ENCODE measurements around the gene ENO2.
"Not testable (repeated sequence)": the region's sequence is repeated elsewhere in the genome, so short reads cannot be mapped to it uniquely, and the experiment has no call there.

Gene ENO2

DNA sequence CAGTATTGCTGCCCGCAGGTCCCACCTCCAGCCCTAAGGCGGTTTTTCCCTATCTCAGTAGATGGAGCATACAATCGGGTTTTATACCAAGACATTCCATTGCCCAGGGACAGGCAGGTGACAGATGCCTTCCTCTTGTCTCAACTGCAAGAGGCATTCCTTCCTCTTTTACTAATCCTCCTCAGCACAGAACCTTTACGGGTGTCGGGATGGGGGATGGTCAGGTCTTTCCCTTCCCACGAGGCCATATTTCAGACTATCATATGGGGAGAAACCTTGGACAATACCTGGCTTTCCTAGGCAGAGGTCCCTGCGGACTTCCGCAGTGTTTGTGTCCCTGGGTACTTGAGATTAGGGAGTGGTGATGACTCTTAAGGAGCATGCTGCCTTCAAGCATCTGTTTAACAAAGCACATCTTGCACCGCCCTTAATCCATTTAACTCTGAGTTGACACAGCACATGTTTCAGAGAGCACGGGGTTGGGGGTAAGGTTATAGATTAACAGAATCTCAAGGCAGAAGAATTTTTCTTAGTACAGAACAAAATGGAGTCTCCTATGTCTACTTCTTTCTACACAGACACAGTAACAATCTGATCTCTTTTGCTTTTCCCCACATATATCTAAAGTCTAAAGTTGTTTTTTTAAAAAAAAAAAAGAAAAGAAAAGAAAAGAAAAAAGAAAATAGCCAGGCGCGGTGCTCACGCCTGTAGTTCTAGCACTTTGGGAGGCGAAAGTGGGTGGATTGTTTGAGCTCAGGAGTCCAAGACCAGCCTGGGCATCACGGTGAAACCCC lies 28.0 kb upstream of the ENO2 start:
- not testable (repeated sequence) for DNase-seq

DNA sequence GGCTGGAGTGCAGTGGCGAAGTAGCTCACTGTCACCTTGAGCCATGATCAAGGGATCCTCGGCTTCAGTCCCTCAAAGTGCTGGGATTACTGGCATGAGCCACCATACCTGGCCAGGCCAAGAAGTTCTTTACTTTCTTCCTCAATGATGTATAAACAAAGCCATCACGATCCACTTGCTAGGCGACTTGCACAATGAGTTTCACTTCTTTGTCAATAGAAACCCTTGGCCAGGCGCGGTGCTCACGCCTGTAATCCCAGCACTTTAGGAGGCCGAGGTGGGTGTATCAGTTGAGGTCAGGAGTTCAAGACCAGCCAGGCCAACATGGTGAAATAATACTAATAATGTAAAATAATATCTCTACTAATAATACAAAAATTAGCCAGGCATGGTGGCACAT lies 26.9 kb upstream of the ENO2 start:
- DNase-seq: no peak

DNA sequence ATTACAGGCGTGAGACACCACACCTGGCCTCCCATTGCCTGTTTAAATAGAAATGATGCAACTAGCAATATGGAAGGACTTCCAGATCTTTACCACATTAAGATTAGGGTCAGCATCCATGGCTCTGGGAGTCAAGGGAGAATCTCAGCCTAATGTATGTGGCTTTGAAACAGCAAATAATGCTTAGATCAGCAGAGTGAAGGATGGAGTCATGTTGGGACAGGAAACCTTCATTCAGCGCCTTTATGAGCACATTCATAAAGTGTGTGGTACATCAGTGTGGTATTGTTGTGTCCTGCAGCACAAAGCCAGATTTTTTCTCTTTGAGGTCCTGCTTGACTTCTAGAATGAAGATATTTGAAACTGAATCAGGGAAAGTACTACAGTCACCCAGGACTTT lies 26.0 kb upstream of the ENO2 start:
- DNase-seq: no peak

DNA sequence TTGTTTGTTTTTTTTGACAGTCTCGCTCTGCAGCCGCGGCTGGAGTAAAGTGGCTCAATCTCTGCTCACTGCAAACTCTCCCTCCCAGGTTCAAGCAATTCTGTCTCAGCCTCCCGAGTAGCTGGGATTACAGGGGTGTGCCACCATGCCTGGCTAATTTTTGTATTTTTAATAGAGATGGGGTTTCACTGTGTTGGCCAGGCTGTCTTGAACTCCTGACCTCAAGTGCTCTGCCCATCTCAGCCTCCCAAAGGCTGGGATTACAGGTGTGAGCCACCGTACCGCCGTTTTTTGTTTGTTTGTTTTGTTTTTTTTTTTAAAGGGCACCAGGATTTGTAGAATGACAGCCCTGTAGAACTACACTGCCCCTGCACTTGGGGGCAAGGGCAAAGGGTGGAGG lies 25.6 kb upstream of the ENO2 start:
- not testable (repeated sequence) for DNase-seq

GRCh38 chr12:6889775-6890573 lies 24.4 kb upstream of the ENO2 start:
- not testable (repeated sequence) for DNase-seq

DNA sequence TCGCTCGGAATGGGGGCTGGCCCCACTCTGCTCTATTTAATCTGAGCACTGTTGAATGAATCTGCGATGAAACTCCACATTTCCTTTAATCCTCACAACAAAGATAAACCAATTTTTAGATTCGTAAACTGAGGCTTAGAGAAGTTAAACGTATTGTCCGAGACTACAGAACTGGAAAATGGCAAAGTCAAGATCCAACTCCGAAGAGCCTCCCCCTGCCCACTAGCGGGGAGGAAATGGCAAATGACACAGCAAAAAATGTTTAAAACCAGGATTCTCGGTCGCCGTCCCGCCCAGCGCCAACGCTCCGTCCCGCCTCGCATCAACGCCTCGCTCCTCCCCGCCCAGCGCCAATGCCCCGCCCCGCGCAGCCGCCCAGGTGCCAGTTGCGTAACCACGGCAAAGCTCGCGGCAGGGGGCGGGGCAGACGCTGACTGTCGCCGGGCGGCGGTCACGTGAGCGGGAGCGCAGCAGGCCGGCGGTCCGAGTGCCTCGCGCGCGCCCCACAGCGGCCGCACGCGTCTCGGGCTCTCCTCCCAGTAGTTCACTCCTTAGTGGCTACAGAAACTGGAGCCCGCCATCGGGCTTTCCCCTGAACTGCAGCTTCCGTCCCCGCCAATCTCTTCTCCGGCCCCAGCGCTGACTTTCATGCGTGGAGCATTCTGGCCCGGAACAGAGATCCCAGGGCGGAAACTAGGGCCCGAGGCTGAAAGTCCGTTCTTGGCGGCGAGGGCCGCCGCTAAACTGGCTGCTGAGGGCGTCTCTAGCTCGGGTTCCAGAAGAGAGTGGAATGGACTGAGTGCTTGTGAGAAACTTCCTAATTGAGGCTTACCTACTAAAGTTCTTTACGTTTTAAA lies 23.4 kb upstream of the ENO2 start:
- peak; percentile 98 for DNase-seq

DNA sequence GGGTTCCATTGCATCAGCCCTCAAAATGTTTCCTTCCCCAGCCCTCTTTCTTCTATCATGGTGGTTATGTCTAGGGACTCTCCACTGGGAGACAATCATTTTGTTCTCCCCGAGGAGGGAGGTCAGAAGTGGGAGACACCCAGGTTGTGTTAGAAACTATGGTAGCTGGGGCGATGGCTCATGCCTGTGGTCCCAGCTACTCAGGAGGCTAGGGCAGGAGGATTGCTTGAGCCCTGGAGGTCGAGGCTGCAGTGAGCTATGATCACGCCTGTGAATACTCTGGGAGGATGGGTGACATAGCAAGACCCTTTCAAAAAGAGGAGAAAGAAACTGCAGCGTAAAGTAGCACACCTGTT lies 22.8 kb upstream of the ENO2 start:
- DNase-seq: no peak

- not testable (repeated sequence) for DNase-seq
Measured at GRCh38 chr12:6892683-6893082, 21.7 kb upstream of the ENO2 start.

- no peak for DNase-seq
Measured at GRCh38 chr12:6894321-6894720, 20.1 kb upstream of the ENO2 start.

DNA sequence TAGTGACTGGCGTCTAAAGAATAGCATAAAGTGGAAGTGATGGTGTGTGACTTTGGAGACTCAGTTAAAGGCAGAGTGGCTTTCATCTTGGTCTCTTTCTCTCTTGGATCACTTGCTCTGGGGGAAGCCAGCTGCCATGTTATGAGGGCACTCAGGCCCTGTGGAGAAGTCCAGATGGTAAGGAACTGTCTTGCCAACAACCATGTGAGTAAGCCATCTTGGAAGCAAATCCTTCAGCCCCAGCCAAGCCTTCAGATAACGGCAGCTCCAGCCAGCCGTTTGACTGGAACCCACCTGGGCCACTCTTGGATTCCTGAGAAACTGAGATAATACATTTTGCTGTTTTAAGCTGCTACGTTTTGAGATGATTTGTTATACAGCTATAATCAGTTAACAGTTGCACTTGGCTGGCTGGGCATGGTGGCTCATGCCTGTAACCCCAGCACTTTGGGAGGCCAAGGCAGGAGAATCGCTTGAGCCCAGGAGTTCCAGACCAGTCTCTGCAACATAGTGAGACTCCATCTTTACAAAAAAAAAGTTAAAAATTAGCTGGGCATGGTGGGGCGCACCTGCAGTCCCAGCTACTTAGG lies 17.4 kb upstream of the ENO2 start:
- DNase-seq: no peak

DNA sequence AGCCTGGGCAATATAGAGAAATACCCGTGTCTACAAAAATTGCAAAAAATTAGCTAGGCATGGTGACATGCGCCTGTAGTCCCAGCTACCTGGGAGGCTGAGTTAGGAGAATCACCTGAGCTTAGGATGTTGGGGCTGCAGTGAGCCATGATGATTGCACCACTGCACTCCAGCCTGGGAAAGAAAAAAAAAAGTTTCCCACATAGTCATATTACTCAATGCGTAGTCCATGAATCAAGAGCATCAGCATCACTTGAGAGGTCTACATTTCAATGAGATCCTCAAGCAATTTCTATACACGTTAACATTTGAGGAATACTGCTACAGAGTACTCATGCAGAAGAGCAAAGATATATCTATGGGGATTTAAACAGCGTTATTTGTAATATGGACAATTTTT lies 15.0 kb upstream of the ENO2 start:
- DNase-seq: no peak

- DNase-seq: no peak
Measured at GRCh38 chr12:6899837-6900519, 14.4 kb upstream of the ENO2 start.

- no peak for DNase-seq
Measured at GRCh38 chr12:6902448-6902847, 11.9 kb upstream of the ENO2 start.

DNA sequence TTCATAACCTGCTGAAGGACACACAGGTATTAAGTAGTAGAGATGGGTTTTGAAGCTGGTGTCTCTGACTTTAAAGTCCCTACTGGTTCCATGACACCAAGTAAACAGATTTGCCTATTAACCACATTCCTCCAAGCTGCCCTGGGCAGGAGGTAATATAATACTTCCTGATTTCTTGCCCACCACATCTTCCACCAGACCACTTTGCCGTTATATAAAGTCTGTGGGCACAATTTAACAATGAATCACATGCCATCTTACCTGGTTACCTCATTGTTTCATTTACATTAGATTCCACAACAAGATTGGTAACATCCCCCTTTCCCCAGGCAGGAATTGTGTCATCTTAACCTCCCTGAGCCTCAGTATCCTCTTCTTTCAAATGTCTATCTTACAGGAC lies 10.7 kb upstream of the ENO2 start:
- no peak for DNase-seq

GRCh38 chr12:6904280-6905276 lies 9.8 kb upstream of the ENO2 start, which contains the start of gene LRRC23:
Gene LRRC23, plus strand, starts transcription at chr12:6904822. Its CDS starts 812 bp downstream, at chr12:6905634.
- peak; percentile 93 for DNase-seq

DNA sequence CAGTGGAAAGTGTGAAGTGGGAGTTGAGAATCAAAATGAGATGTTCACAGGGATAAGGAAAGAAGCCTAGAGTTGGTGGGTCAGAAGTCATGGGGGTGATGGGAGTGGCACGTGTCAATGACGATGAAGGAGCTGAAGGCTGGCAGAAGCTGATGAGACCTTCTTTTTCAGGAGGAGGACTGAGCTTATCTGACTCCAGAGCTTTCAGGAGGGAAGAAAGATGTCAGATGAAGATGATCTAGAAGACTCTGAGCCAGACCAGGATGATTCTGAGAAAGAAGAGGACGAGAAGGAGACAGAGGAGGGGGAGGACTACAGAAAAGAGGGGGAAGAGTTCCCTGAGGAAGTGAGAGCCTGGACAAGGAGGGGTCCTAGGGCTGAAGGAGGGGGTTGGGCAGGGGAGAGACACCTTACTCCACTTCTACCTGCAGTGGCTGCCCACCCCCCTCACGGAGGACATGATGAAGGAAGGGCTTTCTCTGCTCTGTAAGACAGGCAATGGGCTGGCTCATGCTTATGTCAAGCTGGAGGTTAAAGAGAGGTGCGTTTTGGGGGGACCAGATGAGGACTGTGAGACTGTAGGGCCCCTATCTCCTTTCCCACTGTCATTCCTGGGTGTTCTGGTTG lies 8.9 kb upstream of the ENO2 start:
- DNase-seq: no peak

- not testable (repeated sequence) for DNase-seq
Measured at GRCh38 chr12:6908141-6908540, 6.2 kb upstream of the ENO2 start.

GRCh38 chr12:6909421-6910145 lies 4.8 kb upstream of the ENO2 start:
- no peak for DNase-seq

GRCh38 chr12:6912164-6912935 lies 2.0 kb upstream of the ENO2 start:
- DNase-seq: no peak
